K562 (cell line): ENCODE results near the gene COPG2.

Source experiments
- BRF1 ChIP-seq: IDR thresholded peaks from 3 replicates; pipeline ENCODE4 v1.6.1; 2011; ENCODE audit warnings: borderline replicate concordance, mild to moderate bottlenecking; ENCODE audit not compliant: insufficient read length; ENCODE audit errors: extremely low read depth
- CHD2 ChIP-seq: IDR thresholded peaks from 2 replicates; pipeline ENCODE4 v1.6.1; 2011; ENCODE audit warnings: low read depth, low read length
- GTF2F1 ChIP-seq: IDR thresholded peaks from 2 replicates; pipeline ENCODE4 v1.6.1; 2011; ENCODE audit warnings: low read depth, low read length, improper control_type of control experiment
- ZEB2 ChIP-seq: fragments of 450-650 bp; IDR thresholded peaks from 2 replicates; pipeline ENCODE4 v1.6.1; 2016
- ZNF274 ChIP-seq: IDR thresholded peaks from 2 replicates; pipeline ENCODE4 v1.6.1; 2011; ENCODE audit warnings: low read depth, mild to moderate bottlenecking, low read length, moderate library complexity, borderline replicate concordance
- TF ChIP-seq, protein P1 (sequence below): fragments of 450-650 bp; IDR thresholded peaks from 2 replicates; pipeline ENCODE4 v1.6.1; 2018; ENCODE audit not compliant: partially characterized antibody
- TF ChIP-seq, protein P2 (sequence below): sonication (generic); formaldehyde crosslinking; IDR thresholded peaks from 2 replicates; pipeline ENCODE4 v1.8.0; 2023; ENCODE audit warnings: mild to moderate bottlenecking, missing genetic modification reagents
- TF ChIP-seq, protein P3 (sequence below): sonication (generic); formaldehyde crosslinking; IDR thresholded peaks from 2 replicates; pipeline ENCODE4 v1.5.0; 2020; ENCODE audit warnings: missing genetic modification reagents

DNA sequence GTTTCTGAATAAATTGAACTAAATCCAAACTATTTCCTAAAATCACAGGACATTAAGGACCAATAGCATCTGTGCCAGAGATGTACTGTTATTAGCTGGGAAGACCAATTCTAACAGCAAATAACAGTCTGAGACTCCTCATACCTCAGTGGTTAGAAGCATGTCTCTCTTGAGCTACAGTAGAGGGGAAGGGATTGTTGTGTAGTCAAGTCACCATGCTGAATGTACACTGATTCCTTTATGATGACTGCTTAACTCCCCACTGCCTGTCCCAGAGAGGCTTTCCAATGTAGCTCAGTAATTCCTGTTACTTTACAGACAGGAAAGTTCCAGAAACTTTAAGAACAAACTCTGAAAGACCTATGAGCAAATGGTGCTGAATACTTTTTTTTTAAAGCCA, 162.8 kb downstream of the COPG2 start:
- TF ChIP-seq, protein P1, sequence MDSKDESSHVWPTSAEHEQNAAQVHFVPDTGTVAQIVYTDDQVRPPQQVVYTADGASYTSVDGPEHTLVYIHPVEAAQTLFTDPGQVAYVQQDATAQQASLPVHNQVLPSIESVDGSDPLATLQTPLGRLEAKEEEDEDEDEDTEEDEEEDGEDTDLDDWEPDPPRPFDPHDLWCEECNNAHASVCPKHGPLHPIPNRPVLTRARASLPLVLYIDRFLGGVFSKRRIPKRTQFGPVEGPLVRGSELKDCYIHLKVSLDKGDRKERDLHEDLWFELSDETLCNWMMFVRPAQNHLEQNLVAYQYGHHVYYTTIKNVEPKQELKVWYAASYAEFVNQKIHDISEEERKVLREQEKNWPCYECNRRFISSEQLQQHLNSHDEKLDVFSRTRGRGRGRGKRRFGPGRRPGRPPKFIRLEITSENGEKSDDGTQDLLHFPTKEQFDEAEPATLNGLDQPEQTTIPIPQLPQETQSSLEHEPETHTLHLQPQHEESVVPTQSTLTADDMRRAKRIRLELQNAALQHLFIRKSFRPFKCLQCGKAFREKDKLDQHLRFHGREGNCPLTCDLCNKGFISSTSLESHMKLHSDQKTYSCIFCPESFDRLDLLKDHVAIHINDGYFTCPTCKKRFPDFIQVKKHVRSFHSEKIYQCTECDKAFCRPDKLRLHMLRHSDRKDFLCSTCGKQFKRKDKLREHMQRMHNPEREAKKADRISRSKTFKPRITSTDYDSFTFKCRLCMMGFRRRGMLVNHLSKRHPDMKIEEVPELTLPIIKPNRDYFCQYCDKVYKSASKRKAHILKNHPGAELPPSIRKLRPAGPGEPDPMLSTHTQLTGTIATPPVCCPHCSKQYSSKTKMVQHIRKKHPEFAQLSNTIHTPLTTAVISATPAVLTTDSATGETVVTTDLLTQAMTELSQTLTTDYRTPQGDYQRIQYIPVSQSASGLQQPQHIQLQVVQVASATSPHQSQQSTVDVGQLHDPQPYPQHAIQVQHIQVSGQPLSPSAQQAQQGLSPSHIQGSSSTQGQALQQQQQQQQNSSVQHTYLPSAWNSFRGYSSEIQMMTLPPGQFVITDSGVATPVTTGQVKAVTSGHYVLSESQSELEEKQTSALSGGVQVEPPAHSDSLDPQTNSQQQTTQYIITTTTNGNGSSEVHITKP, result no peak
- TF ChIP-seq BRF1 (no peak), GTF2F1 (no peak), ZNF274 (no peak), ZEB2 (no peak), CHD2 (no peak)
- TF ChIP-seq, protein P2, sequence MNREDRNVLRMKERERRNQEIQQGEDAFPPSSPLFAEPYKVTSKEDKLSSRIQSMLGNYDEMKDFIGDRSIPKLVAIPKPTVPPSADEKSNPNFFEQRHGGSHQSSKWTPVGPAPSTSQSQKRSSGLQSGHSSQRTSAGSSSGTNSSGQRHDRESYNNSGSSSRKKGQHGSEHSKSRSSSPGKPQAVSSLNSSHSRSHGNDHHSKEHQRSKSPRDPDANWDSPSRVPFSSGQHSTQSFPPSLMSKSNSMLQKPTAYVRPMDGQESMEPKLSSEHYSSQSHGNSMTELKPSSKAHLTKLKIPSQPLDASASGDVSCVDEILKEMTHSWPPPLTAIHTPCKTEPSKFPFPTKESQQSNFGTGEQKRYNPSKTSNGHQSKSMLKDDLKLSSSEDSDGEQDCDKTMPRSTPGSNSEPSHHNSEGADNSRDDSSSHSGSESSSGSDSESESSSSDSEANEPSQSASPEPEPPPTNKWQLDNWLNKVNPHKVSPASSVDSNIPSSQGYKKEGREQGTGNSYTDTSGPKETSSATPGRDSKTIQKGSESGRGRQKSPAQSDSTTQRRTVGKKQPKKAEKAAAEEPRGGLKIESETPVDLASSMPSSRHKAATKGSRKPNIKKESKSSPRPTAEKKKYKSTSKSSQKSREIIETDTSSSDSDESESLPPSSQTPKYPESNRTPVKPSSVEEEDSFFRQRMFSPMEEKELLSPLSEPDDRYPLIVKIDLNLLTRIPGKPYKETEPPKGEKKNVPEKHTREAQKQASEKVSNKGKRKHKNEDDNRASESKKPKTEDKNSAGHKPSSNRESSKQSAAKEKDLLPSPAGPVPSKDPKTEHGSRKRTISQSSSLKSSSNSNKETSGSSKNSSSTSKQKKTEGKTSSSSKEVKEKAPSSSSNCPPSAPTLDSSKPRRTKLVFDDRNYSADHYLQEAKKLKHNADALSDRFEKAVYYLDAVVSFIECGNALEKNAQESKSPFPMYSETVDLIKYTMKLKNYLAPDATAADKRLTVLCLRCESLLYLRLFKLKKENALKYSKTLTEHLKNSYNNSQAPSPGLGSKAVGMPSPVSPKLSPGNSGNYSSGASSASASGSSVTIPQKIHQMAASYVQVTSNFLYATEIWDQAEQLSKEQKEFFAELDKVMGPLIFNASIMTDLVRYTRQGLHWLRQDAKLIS (CRISPR knock-in tag), result no peak
- TF ChIP-seq, protein P3, sequence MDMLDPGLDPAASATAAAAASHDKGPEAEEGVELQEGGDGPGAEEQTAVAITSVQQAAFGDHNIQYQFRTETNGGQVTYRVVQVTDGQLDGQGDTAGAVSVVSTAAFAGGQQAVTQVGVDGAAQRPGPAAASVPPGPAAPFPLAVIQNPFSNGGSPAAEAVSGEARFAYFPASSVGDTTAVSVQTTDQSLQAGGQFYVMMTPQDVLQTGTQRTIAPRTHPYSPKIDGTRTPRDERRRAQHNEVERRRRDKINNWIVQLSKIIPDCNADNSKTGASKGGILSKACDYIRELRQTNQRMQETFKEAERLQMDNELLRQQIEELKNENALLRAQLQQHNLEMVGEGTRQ (CRISPR knock-in tag), result no peak
